Keratinocyte (primary cell): Measurements from ENCODE around the gene SLC17A9. TPM values are rescaled to one million over a fixed set of nuclear protein-coding genes. Genes with fewer than 3 reads are reported as not detected.

Experiments used
- DNase-seq: peaks from one replicate; pipeline ENCODE4 v3.0.0-alpha.2; 2011; ENCODE audit warnings: low read depth, missing footprints, low spot score
- FAIRE-seq: peaks from 2 replicates; lab custom pipeline; 2011; peaks lifted over from hg19 to GRCh38; lab: Jason Lieb, UNC
- H2AFZ ChIP-seq: 2 replicates; pipeline ENCODE4 v1.6.0; 2012; ENCODE audit warnings: low read length, control low read depth, inconsistent platforms; ENCODE audit not compliant: control insufficient read depth
- H3K27ac ChIP-seq: 2 replicates; pipeline ENCODE4 v1.5.1; 2011; ENCODE audit warnings: low read length; ENCODE audit not compliant: control insufficient read depth, insufficient read depth
- H3K27me3 ChIP-seq: 3 replicates; pipeline ENCODE4 v1.6.0; 2011; ENCODE audit warnings: low read length; ENCODE audit not compliant: control insufficient read depth, insufficient read depth; ENCODE audit errors: extremely low read depth
- H3K36me3 ChIP-seq, 2 experiments: 2 replicates in 1 of 2; 3 replicates in 1 of 2; pipeline ENCODE4 v1.5.1; 2011; ENCODE audit warnings: low read length in 2 of 2, mild to moderate bottlenecking in 1 of 2; ENCODE audit not compliant: control insufficient read depth in 2 of 2, insufficient read depth in 2 of 2; ENCODE audit errors: extremely low read depth in 1 of 2
- H3K4me1 ChIP-seq: 3 replicates; pipeline ENCODE4 v1.5.1; 2011; ENCODE audit warnings: low read length; ENCODE audit not compliant: control insufficient read depth, insufficient read depth; ENCODE audit errors: extremely low read depth
- H3K4me2 ChIP-seq: 3 replicates; pipeline ENCODE4 v1.6.0; 2011; ENCODE audit warnings: low read depth, low read length; ENCODE audit not compliant: control insufficient read depth, insufficient read depth; ENCODE audit errors: extremely low read depth
- H3K4me3 ChIP-seq, 3 experiments: fragments of 200-600 bp in 1 of 3; sonication (generic) in 1 of 3; 2 replicates in 2 of 3; 3 replicates in 1 of 3; pipeline ENCODE4 v1.5.1; 2011 to 2016; ENCODE audit warnings: low read length in 3 of 3, mild to moderate bottlenecking in 3 of 3, control low read depth in 2 of 3, inconsistent platforms in 1 of 3, low read depth in 1 of 3, mixed read lengths in 1 of 3, mixed run types in 1 of 3, moderate library complexity in 1 of 3; ENCODE audit not compliant: control insufficient read depth in 2 of 3, insufficient read depth in 2 of 3; ENCODE audit errors: extremely low read depth in 1 of 3
- H3K79me2 ChIP-seq: 2 replicates; pipeline ENCODE4 v1.6.0; 2012; ENCODE audit warnings: low read length; ENCODE audit not compliant: control insufficient read depth, insufficient read depth
- H3K9ac ChIP-seq: 3 replicates; pipeline ENCODE4 v1.6.0; 2011; ENCODE audit warnings: low read length; ENCODE audit not compliant: control insufficient read depth, insufficient read depth; ENCODE audit errors: extremely low read depth
- H3K9me1 ChIP-seq: 3 replicates; pipeline ENCODE4 v1.6.0; 2011; ENCODE audit warnings: low read length; ENCODE audit not compliant: control insufficient read depth, insufficient read depth; ENCODE audit errors: extremely low read depth
- H3K9me3 ChIP-seq: 2 replicates; pipeline ENCODE4 v1.5.1; 2012; ENCODE audit warnings: low read depth, low read length; ENCODE audit not compliant: control insufficient read depth
- H4K20me1 ChIP-seq: 3 replicates; pipeline ENCODE4 v1.6.0; 2011; ENCODE audit warnings: low read length; ENCODE audit not compliant: control insufficient read depth, insufficient read depth; ENCODE audit errors: extremely low read depth
- EZH2 ChIP-seq: IDR thresholded peaks from one replicate; pipeline ENCODE4 v1.6.1; 2012; ENCODE audit warnings: inconsistent platforms, mild to moderate bottlenecking, low read length, moderate library complexity
- dilution Hi-C: fragments of 300-500 bp; cut with MboI; formaldehyde crosslinking; loops from one replicate; pipeline ENCODE4 v1.7.0; 2020; ENCODE audit warnings: low sequenced_read_pairs; ENCODE audit not compliant: extremely low pct_ligation_motif_present
- polyA plus RNA-seq, 5 experiments: library from polyadenylated mRNA; depleted of rRNA in 3 of 5; stranded (reverse) in 3 of 5; stranded (forward) in 1 of 5; unstranded in 1 of 5; fragments of >200 nt; gene quantifications; 1 replicate in 1 of 5; 2 replicates in 3 of 5; 3 replicates in 1 of 5; pipeline versions ENCODE4 v1.2.1 to v1.2.3, GENCODE V29; 2011 to 2012; ENCODE audit warnings: missing spikeins in 2 of 5, low read depth in 1 of 5, low replicate concordance in 1 of 5
- TF ChIP-seq, protein P1 (sequence below), 3 experiments: IDR thresholded peaks in 1 of 3; conservative IDR thresholded peaks in 1 of 3; optimal IDR thresholded peaks in 1 of 3; 2 replicates in 2 of 3; 3 replicates in 1 of 3; pipeline versions ENCODE3 to v1.5.1; 2011; ENCODE audit warnings: low read length in 3 of 3, mild to moderate bottlenecking in 3 of 3, moderate library complexity in 2 of 3, control low read depth in 1 of 3, inconsistent platforms in 1 of 3; ENCODE audit not compliant: insufficient read depth in 2 of 3; ENCODE audit errors: extremely low read depth in 1 of 3

SLC17A9 gene
- polyA plus RNA-seq, 1 donor (not counting 4 experiments of a cell fraction or from before 2014, with no cell fraction given): not detected

GRCh38 chr20:62940875-62941274 is 11.6 kb upstream of the SLC17A9 start:
- no peak overlapping the region for H3K27ac ChIP-seq
- no peaks in the 10 kb centered on the region for H4K20me1 ChIP-seq
- no peak overlapping the region for H3K9ac ChIP-seq
- H3K27me3 ChIP-seq: no peaks in the 10 kb centered on the region
- peaks cover 60% of the 10 kb centered on the region for H3K79me2 ChIP-seq
- no peaks in the 10 kb centered on the region for H3K9me3 ChIP-seq
- no peak overlapping the region for H3K4me3 ChIP-seq
- no peak for TF ChIP-seq EZH2
- TF ChIP-seq, protein P1, sequence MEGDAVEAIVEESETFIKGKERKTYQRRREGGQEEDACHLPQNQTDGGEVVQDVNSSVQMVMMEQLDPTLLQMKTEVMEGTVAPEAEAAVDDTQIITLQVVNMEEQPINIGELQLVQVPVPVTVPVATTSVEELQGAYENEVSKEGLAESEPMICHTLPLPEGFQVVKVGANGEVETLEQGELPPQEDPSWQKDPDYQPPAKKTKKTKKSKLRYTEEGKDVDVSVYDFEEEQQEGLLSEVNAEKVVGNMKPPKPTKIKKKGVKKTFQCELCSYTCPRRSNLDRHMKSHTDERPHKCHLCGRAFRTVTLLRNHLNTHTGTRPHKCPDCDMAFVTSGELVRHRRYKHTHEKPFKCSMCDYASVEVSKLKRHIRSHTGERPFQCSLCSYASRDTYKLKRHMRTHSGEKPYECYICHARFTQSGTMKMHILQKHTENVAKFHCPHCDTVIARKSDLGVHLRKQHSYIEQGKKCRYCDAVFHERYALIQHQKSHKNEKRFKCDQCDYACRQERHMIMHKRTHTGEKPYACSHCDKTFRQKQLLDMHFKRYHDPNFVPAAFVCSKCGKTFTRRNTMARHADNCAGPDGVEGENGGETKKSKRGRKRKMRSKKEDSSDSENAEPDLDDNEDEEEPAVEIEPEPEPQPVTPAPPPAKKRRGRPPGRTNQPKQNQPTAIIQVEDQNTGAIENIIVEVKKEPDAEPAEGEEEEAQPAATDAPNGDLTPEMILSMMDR (optimal IDR thresholded peaks at IDR 0.05 in 1 of 3, IDR thresholded peaks at IDR 0.05 in 1 of 3, conservative IDR thresholded peaks at IDR 0.05 in 1 of 3; ENCODE audit: extremely low read depth in 1 of 3, insufficient read depth in 2 of 3, low read length in 3 of 3): no peak
- peaks cover 17% of the 10 kb centered on the region for H3K4me1 ChIP-seq
- peaks cover 27 to 39% of the 10 kb centered on the region in 2 experiments for H3K36me3 ChIP-seq
- H2AFZ ChIP-seq: no peak overlapping the region
- no peak for DNase-seq
- H3K4me2 ChIP-seq: no peak overlapping the region
- H3K9me1 ChIP-seq: no peaks in the 10 kb centered on the region
- dilution Hi-C loops: no loop called here
- FAIRE-seq: no peak

- Histone ChIP-seq H4K20me1 (no peaks in the 10 kb centered on the region), H3K4me2 (no peak overlapping the region), H2AFZ (no peak overlapping the region), H3K79me2 (peaks cover 52% of the 10 kb centered on the region), H3K27ac (no peak overlapping the region), H3K9me1 (no peaks in the 10 kb centered on the region), H3K4me3 (no peak overlapping the region), H3K9me3 (no peaks in the 10 kb centered on the region), H3K4me1 (peaks cover 10% of the 10 kb centered on the region), H3K9ac (no peak overlapping the region), H3K36me3 (peaks cover 31 to 44% of the 10 kb centered on the region in 2 experiments), H3K27me3 (no peaks in the 10 kb centered on the region)
- FAIRE-seq (no peak), DNase-seq (no peak)
- dilution Hi-C loops: no loop called here
- TF ChIP-seq, protein P1 (optimal IDR thresholded peaks at IDR 0.05 in 1 of 3, IDR thresholded peaks at IDR 0.05 in 1 of 3, conservative IDR thresholded peaks at IDR 0.05 in 1 of 3; ENCODE audit: extremely low read depth in 1 of 3, insufficient read depth in 2 of 3, low read length in 3 of 3): no peak
- no peak for TF ChIP-seq EZH2
Measured at GRCh38 chr20:62941792-62942191, 10.7 kb upstream of the SLC17A9 start.
